Cardiac muscle cell (in vitro differentiated cells and primary cell): ENCODE measurements around the gene GEMIN2. TPM values are rescaled to one million over a fixed set of nuclear protein-coding genes. Genes with fewer than 3 reads are reported as not detected.
"Not testable (repeated sequence)": the region's sequence is repeated elsewhere in the genome, so short reads cannot be mapped to it uniquely, and the experiment has no call there.

Experiments used
- DNase-seq, 2 donors: peaks; one replicate each; pipeline versions ENCODE4 v3.0.0 to v3.0.0-alpha.2; 2010 to 2017; ENCODE audit warnings: low read depth in 1 of 2, low spot score in 1 of 2
- H3K27ac ChIP-seq: fragments of 200-600 bp; sonication (generic); 2 replicates; pipeline ENCODE4 v1.5.1; 2016
- H3K27me3 ChIP-seq: fragments of 200-600 bp; sonication (generic); 2 replicates; pipeline ENCODE4 v1.6.0; 2016; ENCODE audit warnings: control low read depth
- H3K36me3 ChIP-seq: fragments of 200-600 bp; sonication (generic); 2 replicates; pipeline ENCODE4 v1.5.1; 2016; ENCODE audit warnings: control low read depth
- H3K4me1 ChIP-seq: fragments of 200-600 bp; sonication (generic); 2 replicates; pipeline ENCODE4 v1.8.1; 2017; ENCODE audit warnings: low read depth, mild to moderate bottlenecking, mixed run types
- H3K4me3 ChIP-seq: fragments of 200-600 bp; sonication (generic); 2 replicates; pipeline ENCODE4 v1.5.1; 2016; ENCODE audit warnings: mild to moderate bottlenecking
- H3K9me3 ChIP-seq: fragments of 200-600 bp; sonication (generic); 2 replicates; pipeline ENCODE4 v1.5.1; 2017; ENCODE audit warnings: low read depth, mild to moderate bottlenecking, control low read depth
- CTCF ChIP-seq: IDR thresholded peaks from 2 replicates; pipeline ENCODE4 v1.5.1; 2012; ENCODE audit warnings: low read depth, mild to moderate bottlenecking, low read length
- polyA plus RNA-seq: library from polyadenylated mRNA; unstranded; fragments of >200 nt; fragmentation: Nextera tagmentation; extraction: Ambion mirVana; gene quantifications from 2 replicates; pipeline ENCODE4 v1.2.1, GENCODE V29; 2016
- total RNA-seq: library from RNA; depleted of rRNA; stranded (reverse); fragments of >200 nt; gene quantifications from 2 replicates; pipeline ENCODE4 v1.2.3, GENCODE V29; 2016

The GEMIN2 gene
- total and polyA plus RNA-seq, 2 experiments from 2014 or later = 26.0 to 27.0 TPM

- H3K4me3 ChIP-seq = no peak overlapping the region
- H3K36me3 ChIP-seq = peaks cover 77% of the 10 kb centered on the region
- H3K27ac ChIP-seq = no peak overlapping the region
These were observed 64.9 kb downstream of the GEMIN2 start for GRCh38 chr14:39179042-39179441.

GRCh38 chr14:39180553-39180952 lies 66.4 kb downstream of the GEMIN2 start:
- H3K4me3 ChIP-seq = no peak overlapping the region
- peaks cover 77% of the 10 kb centered on the region for H3K36me3 ChIP-seq

More at GRCh38 chr14:39179042-39179441, 64.9 kb downstream of the GEMIN2 start:
- Histone ChIP-seq H3K9me3 (no peaks in the 10 kb centered on the region), H3K4me1 (peaks cover 7% of the 10 kb centered on the region), H3K27me3 (no peaks in the 10 kb centered on the region)
- DNase-seq = no peak
- TF ChIP-seq CTCF = no peak

GRCh38 chr14:39181026-39181692 lies 67.0 kb downstream of the GEMIN2 start:
- Histone ChIP-seq H3K27ac (no peak overlapping the region), H3K4me1 (peaks cover 6% of the 10 kb centered on the region), H3K9me3 (no peaks in the 10 kb centered on the region), H3K4me3 (no peak overlapping the region), H3K27me3 (no peaks in the 10 kb centered on the region), H3K36me3 (peaks cover 77% of the 10 kb centered on the region)
- TF ChIP-seq CTCF = no peak
- DNase-seq = no peak

More at GRCh38 chr14:39180553-39180952, 66.4 kb downstream of the GEMIN2 start:
- Histone ChIP-seq H3K27ac (no peak overlapping the region), H3K27me3 (no peaks in the 10 kb centered on the region), H3K9me3 (no peaks in the 10 kb centered on the region), H3K4me1 (peaks cover 7% of the 10 kb centered on the region)
- DNase-seq = no peak
- TF ChIP-seq CTCF = no peak

GRCh38 chr14:39181693-39182047 lies 67.5 kb downstream of the GEMIN2 start:
- Histone ChIP-seq H3K36me3 (peaks cover 71% of the 10 kb centered on the region), H3K27me3 (no peaks in the 10 kb centered on the region), H3K4me1 (peaks cover 1% of the 10 kb centered on the region), H3K9me3 (no peaks in the 10 kb centered on the region), H3K27ac (peak overlapping the region; percentile 45), H3K4me3 (no peak overlapping the region)
- DNase-seq = no peak
- TF ChIP-seq CTCF = no peak

GRCh38 chr14:39182770-39183684 lies 68.9 kb downstream of the GEMIN2 start:
- peaks cover 58% of the 10 kb centered on the region for H3K36me3 ChIP-seq

GRCh38 chr14:39183685-39184003 lies 69.5 kb downstream of the GEMIN2 start:
- peaks cover 53% of the 10 kb centered on the region for H3K36me3 ChIP-seq
- not testable (repeated sequence) for H3K9me3 ChIP-seq, DNase-seq, H3K27me3 ChIP-seq, H3K4me1 ChIP-seq, H3K4me3 ChIP-seq, H3K27ac ChIP-seq

More at GRCh38 chr14:39182770-39183684, 68.9 kb downstream of the GEMIN2 start:
- H3K4me3 ChIP-seq = no peak overlapping the region
- peak overlapping the region; percentile 45 for H3K27ac ChIP-seq
- no peaks in the 10 kb centered on the region for H3K4me1 ChIP-seq
- H3K9me3 ChIP-seq = no peaks in the 10 kb centered on the region
- DNase-seq = no peak
- no peak for TF ChIP-seq CTCF
- no peaks in the 10 kb centered on the region for H3K27me3 ChIP-seq
